Osteocyte (in vitro differentiated cells): ENCODE results near the gene ARL6IP6. TPM values are rescaled to one million over a fixed set of nuclear protein-coding genes. Genes with fewer than 3 reads are reported as not detected.
"Not testable (repeated sequence)": the region's sequence is repeated elsewhere in the genome, so short reads cannot be mapped to it uniquely, and the experiment has no call there.

ENCODE experiments used
- DNase-seq: peaks from one replicate; pipeline ENCODE4 v3.0.0; 2021; ENCODE audit warnings: mixed read lengths; ENCODE audit not compliant: unreplicated experiment; ENCODE audit errors: extremely low spot score
- H3K27ac Mint-ChIP-seq: one replicate; pipeline ENCODE4 v1.8.0; 2021; ENCODE audit warnings: mild to moderate bottlenecking, mixed read lengths; ENCODE audit not compliant: unreplicated experiment
- H3K27me3 Mint-ChIP-seq: one replicate; pipeline ENCODE4 v1.8.0; 2021; ENCODE audit warnings: mixed read lengths; ENCODE audit not compliant: unreplicated experiment
- H3K36me3 Mint-ChIP-seq: one replicate; pipeline ENCODE4 v1.8.0; 2021; ENCODE audit warnings: mixed read lengths; ENCODE audit not compliant: unreplicated experiment
- H3K4me1 Mint-ChIP-seq: one replicate; pipeline ENCODE4 v1.8.0; 2021; ENCODE audit warnings: mixed read lengths; ENCODE audit not compliant: unreplicated experiment
- H3K4me3 Mint-ChIP-seq: one replicate; pipeline ENCODE4 v1.8.0; 2021; ENCODE audit warnings: mild to moderate bottlenecking, moderate library complexity, mixed read lengths; ENCODE audit not compliant: unreplicated experiment
- H3K9me3 Mint-ChIP-seq: one replicate; pipeline ENCODE4 v1.8.0; 2021; ENCODE audit warnings: mixed read lengths; ENCODE audit not compliant: unreplicated experiment
- total RNA-seq: library from RNA; stranded (reverse); gene quantifications from 2 replicates; pipeline ENCODE4 v1.2.1, GENCODE V29; 2021
- TF ChIP-seq, protein P1 (sequence below): fragments of 200-600 bp; sonication (generic); IDR thresholded peaks from 2 replicates; pipeline ENCODE4 v1.5.0; 2021; ENCODE audit warnings: antibody characterized with exemption, mild to moderate bottlenecking, moderate library complexity

Gene ARL6IP6
- total RNA-seq, 1 donor from 2014 or later, result 13.9 TPM

DNA sequence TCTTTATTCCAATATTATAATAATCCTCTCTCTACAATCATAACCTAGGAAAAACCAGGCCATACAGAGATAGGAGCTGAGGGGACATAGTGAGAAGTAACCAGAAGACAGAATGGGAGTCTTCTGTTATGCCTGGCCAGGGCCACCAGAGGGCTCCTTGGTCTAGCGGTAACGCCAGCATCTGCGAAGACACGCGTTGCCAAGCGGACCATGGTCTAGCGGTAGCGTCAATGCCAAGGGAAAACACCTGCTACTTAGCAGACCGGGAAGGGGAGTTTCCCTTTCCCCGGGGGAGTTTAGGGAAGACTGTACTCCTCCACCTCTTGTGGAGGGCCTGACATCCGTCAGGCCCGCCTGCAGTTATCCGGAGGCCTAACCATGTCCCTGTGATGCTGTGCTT lies 36.6 kb downstream of the ARL6IP6 start:
- H3K9me3 Mint-ChIP-seq, result no peaks in the 10 kb centered on the region
- no peak overlapping the region for H3K4me3 Mint-ChIP-seq
- TF ChIP-seq, protein P1, sequence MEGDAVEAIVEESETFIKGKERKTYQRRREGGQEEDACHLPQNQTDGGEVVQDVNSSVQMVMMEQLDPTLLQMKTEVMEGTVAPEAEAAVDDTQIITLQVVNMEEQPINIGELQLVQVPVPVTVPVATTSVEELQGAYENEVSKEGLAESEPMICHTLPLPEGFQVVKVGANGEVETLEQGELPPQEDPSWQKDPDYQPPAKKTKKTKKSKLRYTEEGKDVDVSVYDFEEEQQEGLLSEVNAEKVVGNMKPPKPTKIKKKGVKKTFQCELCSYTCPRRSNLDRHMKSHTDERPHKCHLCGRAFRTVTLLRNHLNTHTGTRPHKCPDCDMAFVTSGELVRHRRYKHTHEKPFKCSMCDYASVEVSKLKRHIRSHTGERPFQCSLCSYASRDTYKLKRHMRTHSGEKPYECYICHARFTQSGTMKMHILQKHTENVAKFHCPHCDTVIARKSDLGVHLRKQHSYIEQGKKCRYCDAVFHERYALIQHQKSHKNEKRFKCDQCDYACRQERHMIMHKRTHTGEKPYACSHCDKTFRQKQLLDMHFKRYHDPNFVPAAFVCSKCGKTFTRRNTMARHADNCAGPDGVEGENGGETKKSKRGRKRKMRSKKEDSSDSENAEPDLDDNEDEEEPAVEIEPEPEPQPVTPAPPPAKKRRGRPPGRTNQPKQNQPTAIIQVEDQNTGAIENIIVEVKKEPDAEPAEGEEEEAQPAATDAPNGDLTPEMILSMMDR, result peak; percentile 37
- H3K27ac Mint-ChIP-seq, result no peak overlapping the region
- H3K4me1 Mint-ChIP-seq, result no peaks in the 10 kb centered on the region
- H3K27me3 Mint-ChIP-seq, result no peaks in the 10 kb centered on the region
- no peak for DNase-seq
- H3K36me3 Mint-ChIP-seq, result peaks cover 41% of the 10 kb centered on the region

DNA sequence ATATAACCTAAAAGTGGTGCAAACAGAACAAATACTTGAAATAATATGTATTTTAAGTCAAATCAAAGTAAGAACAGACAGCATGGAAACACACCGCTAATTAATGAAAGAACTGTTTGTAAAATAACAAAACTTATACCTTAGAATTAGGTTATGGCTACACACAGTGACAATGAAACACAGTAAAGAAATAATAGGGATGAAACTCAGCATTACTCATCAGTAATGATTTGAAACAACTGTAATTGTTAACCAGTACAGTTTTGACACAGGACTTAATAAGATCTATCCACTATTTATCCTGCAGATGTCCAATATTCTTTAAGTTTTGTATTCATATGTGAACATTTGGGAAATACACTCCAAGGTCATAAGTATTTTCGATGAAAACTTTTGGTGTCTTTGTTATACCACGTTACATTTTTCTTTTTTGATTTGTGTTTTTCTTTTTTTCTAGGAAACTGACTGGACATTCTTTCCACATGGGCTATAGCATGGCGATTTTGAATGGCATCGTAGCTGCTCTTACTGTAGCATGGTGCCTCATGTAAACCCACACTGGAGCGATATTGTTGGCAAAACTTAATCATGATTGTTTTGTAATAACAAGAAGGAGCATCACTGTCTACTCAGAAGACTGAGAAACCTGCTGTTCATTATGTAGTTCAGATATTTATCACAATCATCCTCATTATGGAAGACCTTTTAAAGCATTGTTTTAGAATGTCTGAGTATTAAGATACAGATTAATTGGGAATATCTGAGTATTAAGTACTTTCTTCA lies 41.1 kb downstream of the ARL6IP6 start:
- no peak for DNase-seq
- TF ChIP-seq, protein P1, result no peak

DNA sequence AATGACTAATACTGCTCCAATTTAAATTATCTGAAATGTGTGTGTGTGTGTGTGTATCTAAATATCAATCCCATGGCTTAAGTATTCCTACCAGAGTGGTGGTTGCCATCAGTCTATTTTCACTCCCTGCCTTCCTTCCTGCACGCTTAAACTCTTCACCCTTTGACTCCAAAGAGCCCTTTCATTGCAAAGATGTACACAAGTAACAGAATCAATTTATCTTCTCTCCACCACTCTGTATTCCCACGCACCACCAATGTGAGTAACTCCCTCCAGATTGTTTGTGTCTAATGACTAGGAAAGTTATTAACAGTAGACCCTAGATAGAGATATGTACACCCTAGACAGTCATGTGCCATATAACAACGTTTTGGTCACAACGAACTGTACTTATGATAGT lies 42.8 kb downstream of the ARL6IP6 start:
- Mint-ChIP-seq H3K36me3 (peaks cover 26% of the 10 kb centered on the region), H3K4me3 (no peak overlapping the region), H3K9me3 (no peaks in the 10 kb centered on the region), H3K27me3 (no peaks in the 10 kb centered on the region), H3K4me1 (no peaks in the 10 kb centered on the region), H3K27ac (no peak overlapping the region)
- no peak for DNase-seq
- TF ChIP-seq, protein P1, result no peak

More for the DNA sequence above, 41.1 kb downstream of the ARL6IP6 start:
- no peak overlapping the region for H3K4me3 Mint-ChIP-seq
- H3K27ac Mint-ChIP-seq, result no peak overlapping the region
- H3K4me1 Mint-ChIP-seq, result no peaks in the 10 kb centered on the region
- H3K36me3 Mint-ChIP-seq, result peaks cover 33% of the 10 kb centered on the region
- no peaks in the 10 kb centered on the region for H3K27me3 Mint-ChIP-seq
- no peaks in the 10 kb centered on the region for H3K9me3 Mint-ChIP-seq

DNA sequence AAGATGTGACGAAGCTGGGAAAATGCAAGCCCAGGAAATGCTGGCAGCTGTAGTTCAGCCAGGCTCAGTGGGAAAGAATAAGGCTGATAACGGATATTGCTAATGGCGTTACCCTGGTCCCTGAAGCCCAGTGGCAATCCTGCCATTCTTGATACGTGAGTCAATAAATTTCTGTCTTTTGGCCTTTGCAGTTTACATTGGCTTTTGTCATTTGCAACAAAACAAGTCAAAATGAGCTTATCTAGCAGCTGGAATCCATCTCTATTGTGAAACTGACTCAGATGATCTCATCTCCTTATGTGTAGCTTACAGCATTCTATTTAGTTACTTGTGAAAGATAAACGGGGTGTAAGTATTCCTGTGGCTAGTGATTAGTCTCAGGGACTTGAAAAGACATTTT lies 43.8 kb downstream of the ARL6IP6 start:
- H3K27ac Mint-ChIP-seq, result no peak overlapping the region
- TF ChIP-seq, protein P1, result no peak
- no peak for DNase-seq
- no peaks in the 10 kb centered on the region for H3K27me3 Mint-ChIP-seq
- no peaks in the 10 kb centered on the region for H3K4me1 Mint-ChIP-seq
- H3K4me3 Mint-ChIP-seq, result no peak overlapping the region
- no peaks in the 10 kb centered on the region for H3K9me3 Mint-ChIP-seq
- H3K36me3 Mint-ChIP-seq, result peaks cover 19% of the 10 kb centered on the region

DNA sequence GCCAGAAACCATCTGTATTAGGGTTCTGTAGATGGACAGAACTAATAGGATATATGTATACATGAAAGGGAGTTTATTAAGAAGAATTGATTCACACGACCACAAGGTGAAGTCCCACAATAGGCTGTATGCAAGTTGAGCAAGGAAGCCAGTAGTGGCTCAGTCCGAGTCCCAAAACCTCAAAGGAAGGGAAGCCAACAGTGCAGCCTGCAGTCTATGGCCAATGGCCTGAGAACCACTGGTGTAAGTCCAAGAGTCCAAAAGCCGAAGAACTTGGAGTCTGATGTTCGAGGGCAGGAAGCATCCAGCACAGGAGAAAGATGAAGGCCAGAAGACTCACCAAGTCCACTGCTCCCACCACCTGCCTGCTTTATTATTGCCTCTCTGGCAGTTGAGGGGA lies 44.8 kb downstream of the ARL6IP6 start:
- not testable (repeated sequence) for H3K27me3 Mint-ChIP-seq, H3K9me3 Mint-ChIP-seq, DNase-seq, H3K27ac Mint-ChIP-seq, H3K4me3 Mint-ChIP-seq, H3K4me1 Mint-ChIP-seq
- H3K36me3 Mint-ChIP-seq, result peaks cover 15% of the 10 kb centered on the region
